Activated naive CD4-positive, alpha-beta T cell treated with anti-CD3 and anti-CD28 coated beads, Interleukin-2, amount 50 U/mL, for 16 hours (primary cell): ENCODE measurements around the gene SERPINE1.

Source experiments
- DNase-seq: peaks from one replicate; pipeline ENCODE4 v3.0.0-alpha.2; 2020

Gene SERPINE1

GRCh38 chr7:101156866-101157589, 30.1 kb downstream of the SERPINE1 start:
- DNase-seq: no peak

GRCh38 chr7:101159696-101160674, 33.1 kb downstream of the SERPINE1 start:
- no peak for DNase-seq

GRCh38 chr7:101160910-101161309, 34.0 kb downstream of the SERPINE1 start:
- no peak for DNase-seq

- DNase-seq: no peak
Measured at GRCh38 chr7:101161692-101162471, 35.0 kb downstream of the SERPINE1 start.

DNA sequence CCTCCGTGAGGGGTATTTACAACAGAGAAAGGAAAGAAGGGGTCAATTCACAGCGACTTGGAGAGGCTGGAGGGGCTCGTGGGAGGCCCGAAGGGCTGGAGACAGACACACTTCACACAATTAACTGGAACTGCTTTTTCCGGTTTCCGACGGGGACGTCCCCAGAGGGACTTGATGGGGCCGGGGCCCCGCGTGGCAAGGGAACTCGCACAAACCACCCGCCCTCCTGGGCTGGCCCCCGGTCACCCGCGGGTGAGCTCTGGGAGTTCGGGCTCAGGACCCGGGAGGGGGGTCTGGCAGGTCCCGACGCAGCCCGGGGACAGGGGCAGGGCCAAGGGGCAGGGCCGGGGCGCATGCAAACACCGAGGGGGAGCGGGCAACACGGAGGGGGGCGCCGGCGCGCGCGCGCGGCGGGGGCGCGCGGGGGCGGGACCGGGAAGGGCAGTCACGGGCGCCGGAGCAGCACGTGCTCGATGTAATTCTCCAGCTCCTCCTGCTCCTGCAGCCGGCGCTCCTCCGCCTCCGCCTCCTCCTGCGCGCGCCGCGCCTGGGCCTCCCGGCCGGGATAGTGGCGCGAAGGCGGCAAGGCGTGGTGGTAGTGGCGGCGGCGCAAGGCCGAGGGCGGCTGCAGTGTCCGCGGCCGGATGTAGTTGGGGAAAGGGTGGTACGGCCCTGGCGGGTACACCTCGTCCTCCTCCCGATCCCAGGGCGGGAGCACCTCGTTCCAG, 35.8 kb downstream of the SERPINE1 start:
- no peak for DNase-seq

DNA sequence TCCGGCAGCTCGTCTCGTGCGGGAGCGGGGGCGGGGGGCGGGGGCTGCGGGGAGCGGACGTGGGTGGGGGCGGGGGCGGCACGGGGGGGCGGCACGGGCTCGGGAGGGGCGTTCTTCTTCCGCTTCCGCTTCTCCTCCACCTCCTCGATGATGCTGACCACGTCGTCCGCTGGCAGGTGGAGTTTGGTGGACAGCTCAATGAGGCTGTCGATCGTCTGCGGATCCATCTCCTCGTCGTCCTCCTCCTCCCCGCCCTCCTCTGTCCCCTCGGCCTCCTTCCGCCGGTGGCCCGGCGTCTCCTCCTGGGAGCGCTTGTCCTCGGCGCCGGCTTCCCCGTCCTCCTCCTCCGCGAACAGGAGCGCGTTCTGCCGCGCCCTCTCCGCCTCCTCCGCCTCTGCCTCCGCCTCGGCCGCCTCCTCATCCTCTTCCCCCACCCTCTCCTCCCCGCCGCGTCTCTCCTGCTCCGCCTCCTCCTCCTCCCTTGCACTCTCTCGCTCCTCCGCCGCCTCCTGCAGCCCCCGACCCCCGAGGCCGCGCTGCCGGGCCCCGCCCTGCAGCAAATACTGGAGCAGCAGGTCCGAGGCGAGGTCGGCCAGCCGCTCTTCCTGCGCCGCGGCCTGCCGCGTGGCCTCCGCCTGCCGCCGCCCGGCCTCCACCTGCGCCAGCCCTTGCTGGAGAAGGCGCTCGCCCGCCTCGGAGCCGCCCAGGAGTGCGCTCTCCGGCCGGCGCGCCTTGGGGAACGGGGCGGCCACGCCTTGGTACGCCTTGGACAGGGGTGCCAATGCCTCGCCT, 36.6 kb downstream of the SERPINE1 start:
- no peak for DNase-seq

GRCh38 chr7:101164071-101164840, 37.4 kb downstream of the SERPINE1 start:
- no peak for DNase-seq

- DNase-seq: peak; percentile 88
Measured at GRCh38 chr7:101165075-101165957, 38.4 kb downstream of the SERPINE1 start, which contains the start of gene VGF. VGF (minus strand) TSS chr7:101165569; CDS start chr7:101164843, 726 bp downstream.

- DNase-seq: no peak
Measured at GRCh38 chr7:101165958-101166647, 39.2 kb downstream of the SERPINE1 start.

DNA sequence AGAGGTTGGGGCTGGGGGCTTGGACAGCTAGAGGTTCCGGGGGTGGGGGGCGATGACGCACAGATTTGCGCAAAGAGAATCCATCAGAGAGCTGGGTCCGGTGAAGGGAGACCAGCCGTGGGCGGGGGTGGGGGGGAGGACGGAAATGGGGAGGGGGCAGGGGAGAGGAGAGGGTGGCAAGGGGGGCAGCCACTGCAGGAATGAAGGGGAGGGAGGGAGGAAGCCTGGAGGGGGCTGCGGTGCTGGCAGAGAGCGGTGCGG, 39.7 kb downstream of the SERPINE1 start:
- no peak for DNase-seq

DNA sequence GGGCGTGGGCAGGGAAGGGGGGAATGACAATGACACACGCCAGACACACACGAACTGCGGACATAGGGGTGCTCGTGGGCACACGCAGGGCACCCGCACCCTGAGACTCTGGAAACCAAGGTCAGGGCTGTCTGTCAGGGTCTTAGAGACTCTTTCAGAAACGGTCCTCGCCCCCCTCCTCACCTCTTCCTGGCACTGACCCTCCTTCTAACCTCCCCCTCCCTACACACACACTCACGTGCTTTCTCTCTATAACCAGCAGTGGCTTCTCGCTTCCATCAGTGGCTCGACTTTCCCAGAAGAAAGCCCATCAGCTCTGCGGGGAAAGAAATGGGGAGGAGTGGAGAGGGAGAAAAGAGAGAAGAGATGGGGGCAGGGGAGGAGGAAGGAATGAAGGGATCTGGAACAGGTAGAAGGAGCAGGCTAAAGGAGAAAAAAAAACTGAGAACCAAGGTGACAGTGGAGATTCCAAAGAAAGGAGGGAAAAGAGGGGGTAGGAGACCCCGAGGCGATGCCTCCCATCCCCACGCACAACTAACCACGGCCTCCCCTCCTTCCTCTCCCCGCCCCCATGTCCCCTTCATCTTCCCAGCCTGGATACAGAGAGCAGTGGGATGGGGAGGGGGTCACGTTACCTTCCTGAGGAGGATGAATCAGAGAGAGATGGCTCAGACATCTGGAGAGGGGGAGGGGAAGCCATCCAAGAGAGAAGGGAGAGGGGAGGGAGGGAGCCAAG, 40.2 kb downstream of the SERPINE1 start:
- no peak for DNase-seq

GRCh38 chr7:101167645-101168411, 40.9 kb downstream of the SERPINE1 start:
- no peak for DNase-seq

DNA sequence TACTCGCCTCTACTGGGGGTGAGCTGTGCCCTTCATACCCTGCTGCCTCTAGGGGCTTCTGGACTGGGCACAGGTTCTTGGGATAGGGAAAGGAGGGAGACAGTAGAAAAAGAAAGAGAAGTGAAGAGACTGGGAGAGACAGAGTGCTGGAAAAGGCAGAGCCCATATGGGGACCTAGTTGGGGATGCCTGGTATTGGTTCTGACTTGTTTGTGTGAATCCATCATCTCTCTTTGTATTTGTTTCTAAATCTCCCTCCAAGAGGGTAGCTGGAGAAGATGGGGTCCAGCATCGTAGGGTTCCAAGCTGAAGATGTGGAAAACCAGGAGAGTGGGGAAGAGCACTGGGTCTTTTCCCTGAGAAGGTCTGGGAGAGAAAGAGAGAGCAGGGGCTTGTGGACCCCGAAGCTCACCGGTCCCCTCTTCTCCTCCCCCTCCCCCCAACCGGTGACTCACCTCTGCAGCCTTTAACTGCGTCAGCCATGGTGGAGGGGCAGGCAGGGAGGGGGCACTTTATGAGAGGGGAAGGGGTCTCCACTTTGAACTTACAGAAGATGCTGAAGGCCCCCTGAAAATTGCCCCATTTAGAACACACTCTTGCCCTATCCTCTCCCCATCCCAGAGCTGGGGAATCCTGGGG, 41.6 kb downstream of the SERPINE1 start:
- DNase-seq: peak; percentile 37

- DNase-seq: no peak
Measured at GRCh38 chr7:101169110-101169837, 42.4 kb downstream of the SERPINE1 start.

GRCh38 chr7:101169838-101170551, 43.1 kb downstream of the SERPINE1 start:
- peak; percentile 81 for DNase-seq
